HG03469 (cell line): ENCODE results near the gene PHF20.
A peak's percentile ranks its signal among the peaks of the same experiment; 100 is the strongest.
"Not testable (repeated sequence)": the region's sequence is repeated elsewhere in the genome, so short reads cannot be mapped to it uniquely, and the experiment has no call there.

ENCODE experiments used
- ATAC-seq: cut with Tn5 transposase; IDR thresholded peaks from one replicate; pipeline ENCODE4 v1.9.1; 2021; ENCODE audit warnings: mild to moderate bottlenecking, moderate library complexity, moderate number of reproducible peaks; ENCODE audit not compliant: unreplicated experiment

Gene PHF20

DNA sequence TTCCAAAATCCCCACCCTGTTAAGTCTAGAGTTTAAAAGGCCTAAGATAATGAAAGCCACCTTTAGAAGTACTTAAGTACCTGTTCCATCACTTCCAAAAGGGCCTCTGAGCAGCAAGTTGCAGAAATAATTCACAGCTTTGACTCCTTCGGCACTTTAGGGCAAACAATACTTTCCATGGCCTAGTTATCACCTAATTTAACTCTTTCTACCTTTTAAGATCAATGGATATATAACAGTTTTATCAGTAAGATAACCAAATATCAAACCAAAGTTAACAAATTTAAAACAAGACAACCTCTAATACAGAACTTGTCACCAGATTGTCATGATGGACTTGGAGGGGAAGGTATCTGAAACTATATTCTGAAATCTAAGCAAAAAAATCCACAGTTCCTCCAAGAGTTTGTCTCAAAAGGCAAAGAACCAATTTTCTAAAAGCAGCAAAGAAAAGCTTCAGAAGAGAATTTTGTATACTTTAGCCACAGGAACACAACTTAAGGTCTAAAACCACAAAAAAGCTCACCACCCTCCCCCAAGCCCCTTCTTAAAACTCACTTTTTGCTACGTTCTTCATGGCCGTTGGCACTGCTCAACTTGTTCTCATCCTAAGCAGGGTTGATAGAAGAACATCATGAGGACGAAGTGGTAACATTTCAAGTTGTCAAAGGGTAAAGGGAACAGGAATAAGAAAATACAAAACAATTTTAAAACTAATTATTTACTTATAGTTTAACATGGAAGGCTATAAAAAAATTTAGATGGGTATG lies 33.2 kb upstream of the PHF20 start:
- no peak for ATAC-seq

DNA sequence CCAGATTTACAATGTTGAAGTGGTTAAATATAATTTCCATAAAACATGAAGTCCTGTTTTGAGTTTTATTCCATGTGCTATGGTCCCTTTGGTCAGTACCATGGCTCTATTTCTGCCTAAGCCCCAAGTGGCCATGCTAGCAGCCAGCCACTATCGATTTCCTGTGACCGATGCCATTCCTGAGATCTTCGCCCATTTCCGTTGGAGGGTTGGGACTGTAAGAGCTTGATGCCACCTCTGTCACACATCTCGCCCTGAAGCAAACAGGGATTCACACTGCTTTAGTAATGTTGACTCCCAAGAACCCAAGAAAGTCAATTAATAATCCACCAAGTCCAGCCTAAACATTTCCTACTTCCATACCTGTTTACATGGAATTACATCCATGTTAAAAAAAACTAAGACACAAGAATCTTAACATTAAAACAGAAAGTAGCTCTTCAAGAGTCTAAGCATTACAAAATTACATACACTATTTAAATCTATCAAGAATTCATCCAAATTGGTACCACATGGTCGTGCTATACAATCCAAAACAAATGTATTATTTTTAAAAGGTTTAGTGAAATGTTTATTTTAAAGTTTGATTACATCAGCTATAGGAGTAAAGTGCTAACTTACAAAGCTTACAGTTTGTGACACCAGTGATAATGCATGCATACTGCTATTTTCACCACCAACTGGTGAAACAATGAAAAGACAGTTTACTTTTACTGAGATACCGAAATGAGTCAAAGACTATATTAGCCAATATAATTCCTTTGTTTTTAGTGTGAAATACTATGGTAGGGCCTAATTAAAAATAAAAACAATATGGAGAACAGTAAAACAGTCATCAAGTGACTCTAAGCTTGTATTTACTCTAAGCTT lies 32.3 kb upstream of the PHF20 start:
- ATAC-seq: no peak

GRCh38 chr20:35741892-35742740 lies 29.7 kb upstream of the PHF20 start, which contains the start of gene RBM39:
Gene RBM39, minus strand, starts transcription at chr20:35742260. Its CDS starts 1,386 bp downstream, at chr20:35740874.
- peak; percentile 73 for ATAC-seq

DNA sequence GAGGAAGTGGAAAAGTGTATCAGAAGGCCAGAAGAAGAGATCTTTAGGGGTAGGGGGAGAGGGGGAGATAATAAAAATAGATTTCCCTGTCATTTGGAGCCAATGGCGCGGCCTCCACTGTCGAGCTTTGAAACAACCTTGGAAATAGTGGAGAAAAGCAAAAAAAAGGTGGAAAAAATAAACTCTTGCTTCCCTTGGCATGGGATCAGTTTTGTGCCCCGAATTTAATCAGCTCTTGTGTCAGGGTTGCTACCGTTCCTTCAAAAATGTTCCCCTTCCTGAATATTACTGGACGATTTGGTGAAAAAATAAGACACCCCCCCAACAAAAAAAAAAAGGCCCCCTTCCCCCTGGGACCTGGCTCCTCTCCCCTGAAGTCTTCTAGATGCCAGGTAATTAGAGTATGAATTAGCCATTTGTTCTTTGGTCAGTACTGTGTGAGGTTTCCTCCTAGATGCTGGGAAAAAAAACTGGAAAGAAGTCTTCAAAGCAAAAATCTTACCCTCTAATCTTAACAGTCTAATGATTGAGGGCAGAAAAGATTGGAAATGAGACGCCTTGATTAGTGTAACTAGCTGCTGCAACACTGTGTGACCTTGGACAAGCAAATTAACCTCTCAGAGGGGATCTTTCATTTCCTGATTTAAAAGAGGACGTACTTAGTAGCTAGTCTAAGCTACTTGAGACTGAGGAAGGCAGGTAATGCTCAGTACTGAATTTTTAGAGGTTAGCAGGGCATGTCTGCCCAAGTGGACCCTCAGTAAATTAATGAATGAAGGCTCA lies 28.9 kb upstream of the PHF20 start:
- no peak for ATAC-seq

- ATAC-seq: no peak
Observed at GRCh38 chr20:35743693-35744491, 27.9 kb upstream of the PHF20 start.

- not testable (repeated sequence) for ATAC-seq
Observed at GRCh38 chr20:35744492-35744841, 27.3 kb upstream of the PHF20 start.

DNA sequence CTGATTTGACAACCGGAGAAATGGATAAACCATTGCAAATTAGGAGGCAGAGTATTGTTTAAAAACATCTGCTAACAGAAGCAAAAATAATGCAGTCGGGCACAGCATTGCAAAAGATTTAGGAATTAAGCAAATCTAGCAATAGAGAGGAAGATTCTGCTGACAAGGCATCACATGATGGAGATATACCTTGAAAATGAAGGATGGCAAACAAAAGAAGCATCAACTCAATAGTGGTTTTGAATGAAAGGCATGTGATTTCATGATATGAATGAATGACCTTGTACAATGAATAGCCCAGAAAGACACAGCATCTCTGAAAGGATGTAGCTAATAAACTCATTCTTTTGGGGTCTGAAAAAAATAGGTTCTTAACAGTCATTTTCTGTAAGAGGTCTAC lies 21.2 kb upstream of the PHF20 start:
- no peak for ATAC-seq

DNA sequence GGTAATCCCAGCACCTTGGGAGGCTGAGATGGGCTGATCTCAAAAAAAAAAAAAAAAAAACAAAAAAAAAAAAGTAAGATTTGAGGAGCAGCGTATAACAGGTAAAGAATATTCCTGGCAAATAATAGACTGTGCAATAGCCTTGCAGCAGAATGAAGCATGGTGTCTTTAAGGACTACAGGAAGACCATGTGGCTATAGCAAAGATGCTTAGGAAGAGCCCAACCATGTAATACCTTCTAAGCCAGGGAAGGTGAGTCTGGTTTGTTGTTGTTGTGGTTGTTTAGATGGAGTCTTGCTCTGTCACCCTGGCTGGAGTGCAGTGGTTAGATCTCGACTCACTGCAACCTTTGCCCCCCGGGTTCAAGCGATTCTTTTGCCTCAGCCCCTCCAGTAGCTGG lies 15.4 kb upstream of the PHF20 start:
- ATAC-seq: no peak

- ATAC-seq: no peak
Observed at GRCh38 chr20:35757098-35757705, 14.6 kb upstream of the PHF20 start.

DNA sequence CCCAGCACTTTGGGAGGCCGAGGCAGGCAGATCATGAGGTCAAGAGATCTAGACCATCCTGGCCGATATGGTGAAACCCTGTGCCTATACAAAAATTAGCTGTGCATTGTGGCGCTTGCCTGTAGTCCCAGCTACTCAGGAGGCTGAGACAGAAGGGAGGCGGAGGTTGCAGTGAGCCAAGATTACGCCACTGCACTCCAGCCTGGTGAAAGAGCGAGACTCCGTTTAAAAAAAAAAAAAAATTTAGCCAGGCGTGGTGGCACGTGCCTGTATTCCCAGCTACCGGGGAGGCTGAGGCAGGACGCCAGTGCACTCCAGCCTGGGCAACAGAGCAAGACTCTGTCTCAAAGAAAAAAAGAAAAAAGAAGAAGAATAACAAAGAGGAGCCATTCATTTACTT lies 10.3 kb upstream of the PHF20 start:
- not testable (repeated sequence) for ATAC-seq

GRCh38 chr20:35762461-35762860 lies 9.4 kb upstream of the PHF20 start:
- ATAC-seq: no peak

- ATAC-seq: not testable (repeated sequence)
Observed at GRCh38 chr20:35764936-35765335, 6.9 kb upstream of the PHF20 start.

DNA sequence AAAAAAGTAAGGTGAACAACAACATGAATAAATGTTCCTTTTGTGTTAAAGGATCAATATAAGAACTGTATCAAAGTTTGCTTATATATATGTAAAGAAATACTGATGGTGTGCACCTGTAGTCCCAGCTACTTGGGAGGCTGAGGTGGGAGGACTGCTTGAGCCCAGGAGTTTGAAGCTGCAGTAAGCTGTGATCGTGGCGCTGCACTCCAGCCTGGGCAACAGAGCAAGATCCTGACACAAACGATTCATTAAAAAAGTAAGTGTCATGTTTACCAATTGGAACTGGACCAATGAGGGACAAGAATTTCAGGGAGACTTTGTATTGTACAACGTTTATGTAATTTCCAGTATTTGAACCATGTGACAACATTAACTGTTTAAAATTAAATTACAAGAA lies 5.0 kb upstream of the PHF20 start:
- no peak for ATAC-seq

GRCh38 chr20:35767683-35768481 lies 3.9 kb upstream of the PHF20 start:
- peak; percentile 52 for ATAC-seq

DNA sequence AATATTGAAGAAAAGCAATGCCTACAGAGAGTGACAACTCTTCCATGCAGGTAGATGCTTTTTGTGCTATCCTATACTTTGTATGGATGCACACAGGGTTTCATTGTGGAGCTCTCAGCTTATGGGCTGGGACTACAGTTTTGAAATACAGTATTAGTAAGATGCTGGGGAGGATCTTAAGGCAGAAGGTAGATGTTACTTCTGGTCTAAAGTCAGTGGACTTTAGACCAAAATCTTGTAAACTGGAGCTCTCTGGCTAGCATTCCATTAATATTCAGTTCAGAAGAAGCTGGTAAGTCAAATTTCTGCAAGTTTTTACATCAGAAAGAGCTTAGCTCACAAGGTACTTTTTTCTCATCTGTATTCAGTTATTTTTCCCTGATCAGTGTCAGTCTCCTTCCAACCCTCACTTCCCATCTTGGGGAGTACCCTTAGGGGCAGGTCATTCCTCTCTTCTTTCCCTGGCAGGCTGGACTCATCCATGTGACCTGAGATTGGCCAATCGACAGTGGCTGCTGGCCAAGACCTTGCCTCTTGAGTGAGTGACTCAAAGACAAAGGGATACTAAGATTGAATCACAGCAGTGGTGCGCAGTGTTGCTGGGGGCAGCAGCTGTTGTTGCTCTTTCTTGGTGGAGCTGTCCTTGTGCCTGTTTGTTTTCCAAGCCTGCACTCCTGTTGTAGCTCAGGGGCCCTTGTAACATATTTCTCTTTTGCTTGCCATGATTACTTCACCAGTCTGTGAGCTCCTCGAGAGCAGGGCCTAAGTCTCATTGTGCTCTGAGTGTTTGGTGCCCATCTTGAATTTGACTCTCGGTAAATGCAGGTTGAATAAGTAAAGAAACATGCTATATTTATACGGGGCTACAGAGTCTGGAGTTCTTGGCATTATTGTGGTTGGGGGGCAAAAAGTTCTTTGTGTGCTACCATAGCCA lies 2.8 kb upstream of the PHF20 start:
- no peak for ATAC-seq

- ATAC-seq: no peak
Observed at GRCh38 chr20:35771367-35771688, 487 bp upstream of the PHF20 start.

DNA sequence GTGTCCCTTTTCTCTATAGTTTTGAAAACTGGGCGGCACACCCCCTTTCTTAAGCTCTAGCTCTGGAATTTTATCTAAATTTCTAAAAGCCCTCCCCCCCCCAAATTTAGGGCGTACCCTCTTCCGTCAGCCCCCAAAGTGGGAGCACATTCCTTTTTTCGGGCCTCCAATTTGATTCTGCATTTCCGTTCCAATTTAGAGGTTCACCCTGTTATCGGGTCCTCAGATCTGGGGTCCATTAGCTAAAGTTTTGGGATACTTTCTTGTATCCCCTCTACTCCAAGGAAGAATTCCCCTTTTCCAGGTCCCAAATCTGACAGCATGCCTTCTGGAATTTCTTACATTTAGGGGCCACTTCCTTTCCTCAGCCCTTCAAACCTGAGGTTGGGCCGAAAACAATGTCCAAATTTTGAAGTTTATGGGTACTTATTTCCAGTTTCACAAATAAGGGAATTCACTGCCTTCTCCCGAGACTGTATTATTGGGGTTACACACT lies 796 bp downstream of the PHF20 start:
- no peak for ATAC-seq
